GM21367 (cell line): Measurements from ENCODE around the gene PLA2G6.
"Not testable (repeated sequence)": the region's sequence is repeated elsewhere in the genome, so short reads cannot be mapped to it uniquely, and the experiment has no call there.

Source experiments
- ATAC-seq: cut with Tn5 transposase; IDR thresholded peaks from one replicate; pipeline ENCODE4 v1.9.1; 2021; ENCODE audit not compliant: unreplicated experiment

PLA2G6 gene

GRCh38 chr22:38133331-38133730, 48.3 kb downstream of the PLA2G6 start:
- no peak for ATAC-seq

DNA sequence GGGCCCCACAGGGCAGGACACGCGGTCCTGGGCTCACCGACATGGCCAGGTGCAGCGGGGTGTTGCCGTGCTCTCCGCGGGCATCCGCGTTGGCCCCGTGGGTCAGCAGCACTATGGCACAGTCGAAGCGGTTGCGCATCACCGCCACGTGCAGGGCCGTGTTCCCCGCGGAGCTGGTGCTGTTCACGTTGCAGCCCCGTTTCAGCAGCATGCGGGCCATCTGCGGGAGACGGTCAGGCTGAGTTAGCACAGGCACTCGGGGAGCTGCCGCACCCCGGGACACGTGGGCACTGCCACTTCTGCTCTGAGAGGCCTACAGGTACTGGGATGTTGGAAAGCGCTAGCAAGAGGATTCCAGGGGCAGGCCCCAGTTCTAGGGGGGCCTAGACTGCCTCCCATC, 48.8 kb downstream of the PLA2G6 start:
- no peak for ATAC-seq

DNA sequence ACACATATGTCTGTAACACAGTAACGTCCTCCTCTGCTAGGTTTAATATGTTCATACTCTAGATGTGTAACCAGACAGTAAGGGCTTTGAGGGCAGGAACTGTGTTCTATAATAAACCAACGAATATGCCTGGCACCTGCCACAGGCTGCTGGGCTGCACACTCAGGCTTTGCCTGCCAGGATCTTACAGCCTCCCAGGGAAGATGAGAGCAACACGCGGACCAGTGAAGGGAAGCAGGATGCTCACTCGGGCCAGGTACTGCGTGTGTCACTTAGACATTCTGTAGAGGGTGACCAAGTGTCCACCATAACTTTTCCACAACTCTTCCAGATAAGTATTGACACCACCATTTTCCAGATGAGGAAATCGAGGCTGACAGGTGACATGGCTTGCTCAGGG, 49.5 kb downstream of the PLA2G6 start:
- no peak for ATAC-seq

- ATAC-seq: no peak
Measured at GRCh38 chr22:38131399-38131798, 50.2 kb downstream of the PLA2G6 start.

DNA sequence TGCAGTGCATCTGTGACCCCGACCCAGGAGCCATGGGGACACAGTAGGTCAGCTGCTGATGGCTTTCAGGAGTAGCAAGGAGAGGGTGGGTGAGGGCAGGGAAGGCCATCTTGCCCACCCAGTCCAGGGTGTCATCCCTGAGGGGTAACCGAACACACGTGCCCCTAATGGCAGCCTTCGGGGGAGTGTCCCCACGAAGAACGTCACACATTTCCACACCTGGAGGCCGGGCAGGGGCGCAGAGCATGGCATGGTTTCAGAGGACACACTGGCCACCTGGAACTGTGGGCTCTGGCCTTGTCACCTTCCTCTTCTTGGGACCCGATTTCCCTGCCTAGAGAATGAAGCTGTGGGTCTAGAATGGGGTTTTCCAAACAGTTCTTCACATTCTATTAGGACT, 51.8 kb downstream of the PLA2G6 start:
- ATAC-seq: no peak

GRCh38 chr22:38129021-38129420, 52.6 kb downstream of the PLA2G6 start:
- no peak for ATAC-seq

GRCh38 chr22:38127869-38128268, 53.8 kb downstream of the PLA2G6 start:
- ATAC-seq: no peak

DNA sequence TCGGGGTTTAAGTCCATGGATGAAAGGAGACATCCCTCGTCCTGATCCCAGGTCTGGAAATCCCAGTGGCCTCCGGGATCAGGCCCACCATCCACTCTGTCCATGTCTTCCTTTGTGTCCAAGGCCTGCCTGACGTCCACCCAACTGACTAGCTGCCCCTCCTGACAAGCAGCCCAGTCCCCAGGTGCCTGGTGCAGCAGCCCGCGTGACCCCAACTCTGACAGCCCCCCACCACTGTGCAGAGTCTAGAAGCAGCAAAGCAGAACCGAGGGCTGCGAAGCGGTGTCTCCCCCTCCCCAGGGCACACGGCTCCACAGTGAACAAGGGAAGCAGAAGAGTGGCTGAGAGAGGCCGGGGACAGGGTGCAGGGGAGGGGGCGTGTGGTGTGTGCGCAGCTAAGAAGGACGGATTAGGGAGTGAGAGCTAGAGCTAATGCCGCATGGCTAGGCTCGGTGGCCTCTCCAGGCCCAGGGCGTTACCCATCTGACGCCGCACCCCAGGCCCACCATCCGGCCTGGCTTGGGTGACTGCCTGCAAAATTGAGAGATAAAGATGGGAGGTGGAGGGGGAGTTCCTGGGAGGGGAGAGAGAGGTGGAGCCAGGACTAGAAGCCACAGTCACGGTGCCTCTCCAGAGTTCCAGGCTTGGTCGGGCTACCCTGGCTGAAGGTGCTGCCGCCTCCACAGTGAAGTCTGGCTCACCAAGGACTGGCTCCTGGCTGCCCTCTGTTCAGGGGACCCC, 54.5 kb downstream of the PLA2G6 start:
- no peak for ATAC-seq

GRCh38 chr22:38125751-38126201, 55.9 kb downstream of the PLA2G6 start:
- ATAC-seq: no peak

DNA sequence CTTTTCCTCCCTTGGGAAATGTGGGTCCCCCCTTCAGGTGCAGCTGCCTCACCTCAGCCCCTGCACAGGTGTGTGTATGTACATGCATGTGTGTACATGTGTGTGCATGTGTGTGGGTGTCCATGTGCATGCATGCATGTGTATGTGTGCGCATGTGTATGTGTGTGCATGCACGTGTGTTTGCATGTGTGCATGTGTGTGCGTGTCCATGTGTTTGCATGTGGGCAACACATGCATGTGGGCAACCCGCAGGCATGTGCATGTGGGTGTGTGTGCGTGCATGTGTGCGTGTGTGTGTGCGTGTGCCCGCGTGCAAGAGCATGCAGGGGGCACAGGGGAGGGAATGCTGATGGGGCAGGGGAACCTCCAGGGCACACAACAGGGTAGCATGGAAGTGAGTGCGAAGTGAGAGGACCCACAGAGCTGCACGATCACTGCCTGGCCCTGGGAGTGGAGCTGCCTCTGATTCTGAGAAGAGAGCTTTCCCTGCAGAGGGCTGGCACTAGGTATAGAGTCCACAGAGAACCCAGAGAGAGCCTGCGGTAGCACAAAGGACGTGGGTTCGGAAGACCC, 56.5 kb downstream of the PLA2G6 start:
- no peak for ATAC-seq

DNA sequence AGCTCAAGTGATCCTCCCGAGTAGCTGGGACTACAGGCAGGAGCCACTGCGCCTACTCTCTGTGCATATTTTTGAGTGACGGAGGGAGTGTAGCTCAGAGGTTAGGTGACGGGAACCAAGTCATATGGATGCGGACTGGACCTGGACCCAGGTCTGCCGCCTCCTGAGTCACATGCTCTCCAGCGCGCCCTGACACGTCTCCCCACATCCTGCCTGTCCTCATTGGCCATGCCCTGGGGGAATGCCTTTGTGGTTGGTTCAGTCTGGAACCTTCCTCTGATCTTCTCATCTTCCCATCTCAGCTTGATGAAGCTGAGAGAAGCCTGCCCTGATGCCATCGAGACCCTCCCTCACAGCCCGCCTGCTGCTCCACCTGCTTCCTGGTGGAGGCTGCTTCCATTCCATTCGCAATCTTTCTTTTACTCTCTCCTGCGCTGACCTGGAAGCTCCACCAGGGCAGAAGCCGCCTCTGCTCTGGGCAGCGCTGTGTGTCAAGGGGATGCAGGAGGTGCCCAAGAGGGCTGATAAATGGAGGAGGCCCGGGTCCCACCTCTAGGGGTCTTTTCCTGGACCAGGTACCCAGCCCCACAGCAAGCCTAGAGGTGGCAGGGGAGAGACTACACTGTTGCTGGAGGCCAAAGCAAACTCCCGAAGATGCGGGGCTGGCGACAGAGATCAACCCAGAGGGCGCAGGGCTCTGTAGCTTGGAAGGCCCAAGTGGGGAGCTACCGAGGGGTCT, 57.2 kb downstream of the PLA2G6 start:
- no peak for ATAC-seq

DNA sequence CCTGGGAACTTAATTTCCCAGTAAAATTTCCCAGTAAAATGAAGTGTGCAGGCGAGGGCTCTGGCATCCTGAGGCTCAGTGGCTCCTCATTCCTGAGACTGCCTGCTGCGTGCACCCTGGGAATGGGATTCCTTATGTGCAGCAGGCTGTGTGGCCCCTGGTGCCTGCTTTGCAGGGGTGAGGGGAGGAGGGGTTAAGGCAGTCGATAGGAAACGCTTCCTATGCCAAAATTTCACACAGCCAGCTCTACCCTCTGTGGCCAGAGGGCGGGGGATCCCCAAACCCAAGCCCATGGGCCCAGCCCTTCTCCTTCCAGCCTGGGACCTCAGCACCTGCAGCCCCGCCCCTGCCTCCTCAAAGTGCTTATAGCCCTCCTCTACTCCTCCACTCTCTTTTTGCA, 59.0 kb downstream of the PLA2G6 start:
- ATAC-seq: no peak

- ATAC-seq: no peak
Measured at GRCh38 chr22:38120359-38121110, 61.1 kb downstream of the PLA2G6 start.

- ATAC-seq: not testable (repeated sequence)
Measured at GRCh38 chr22:38118747-38119146, 62.9 kb downstream of the PLA2G6 start.

DNA sequence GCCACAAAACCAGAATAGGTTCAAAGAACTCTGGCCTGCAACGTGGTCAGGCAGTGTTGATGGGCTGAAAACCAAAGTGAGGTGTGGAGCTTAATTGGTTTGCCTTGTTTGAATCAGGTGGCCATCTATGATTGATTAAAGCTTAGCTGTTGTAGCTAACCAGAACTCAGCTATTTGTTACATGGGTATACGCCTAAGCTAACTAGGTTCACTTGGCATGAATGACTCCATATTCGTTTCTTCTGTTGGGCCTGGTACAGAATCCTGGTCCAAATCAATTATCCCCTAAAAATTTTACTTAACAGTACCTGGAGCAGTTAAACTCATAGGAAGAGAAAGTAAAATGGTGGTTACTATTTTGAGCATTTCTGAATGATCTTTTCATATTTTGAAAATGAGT, 63.4 kb downstream of the PLA2G6 start:
- no peak for ATAC-seq

GRCh38 chr22:38117556-38117955, 64.1 kb downstream of the PLA2G6 start:
- not testable (repeated sequence) for ATAC-seq

- no peak for ATAC-seq
Measured at GRCh38 chr22:38115423-38116205, 66.0 kb downstream of the PLA2G6 start.

- no peak for ATAC-seq
Measured at GRCh38 chr22:38114484-38115398, 66.9 kb downstream of the PLA2G6 start.

GRCh38 chr22:38112381-38112780, 69.2 kb downstream of the PLA2G6 start:
- ATAC-seq: no peak
